Inflammatory macrophage treated with lipopolysaccharide for 1 hour (primary cell): ENCODE results near the gene CST5.
"Not testable (repeated sequence)": the region's sequence is repeated elsewhere in the genome, so short reads cannot be mapped to it uniquely, and the experiment has no call there.

Source experiments
- DNase-seq, 2 donors: peaks; one replicate each; pipeline ENCODE4 v3.0.0-alpha.2; 2020 to 2022

CST5 gene, protein sequence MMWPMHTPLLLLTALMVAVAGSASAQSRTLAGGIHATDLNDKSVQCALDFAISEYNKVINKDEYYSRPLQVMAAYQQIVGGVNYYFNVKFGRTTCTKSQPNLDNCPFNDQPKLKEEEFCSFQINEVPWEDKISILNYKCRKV

DNA sequence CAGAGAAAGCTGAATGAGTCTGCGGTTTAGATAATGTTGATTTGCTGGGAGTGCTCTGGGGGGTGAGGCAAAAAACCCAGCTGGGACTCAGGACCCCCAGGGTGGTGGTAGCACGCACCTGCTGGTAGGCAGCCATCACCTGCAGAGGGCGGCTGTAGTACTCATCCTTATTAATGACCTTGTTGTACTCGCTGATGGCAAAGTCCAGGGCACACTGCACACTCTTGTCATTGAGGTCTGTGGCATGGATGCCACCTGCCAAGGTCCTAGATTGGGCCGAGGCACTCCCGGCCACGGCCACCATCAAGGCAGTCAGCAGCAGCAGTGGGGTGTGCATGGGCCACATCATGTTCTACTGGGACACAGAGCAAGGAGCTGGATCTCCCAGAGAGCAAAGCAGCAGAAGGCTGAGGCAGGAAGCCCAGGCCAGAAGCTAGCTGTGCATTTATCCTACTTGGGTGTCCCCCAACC, at the start of gene CST5:
Gene CST5 (minus strand): TSS at position 421 of the 471 bp plus-strand sequence. CDS start 72 bp downstream, at position 349.
- no peak for DNase-seq

DNA sequence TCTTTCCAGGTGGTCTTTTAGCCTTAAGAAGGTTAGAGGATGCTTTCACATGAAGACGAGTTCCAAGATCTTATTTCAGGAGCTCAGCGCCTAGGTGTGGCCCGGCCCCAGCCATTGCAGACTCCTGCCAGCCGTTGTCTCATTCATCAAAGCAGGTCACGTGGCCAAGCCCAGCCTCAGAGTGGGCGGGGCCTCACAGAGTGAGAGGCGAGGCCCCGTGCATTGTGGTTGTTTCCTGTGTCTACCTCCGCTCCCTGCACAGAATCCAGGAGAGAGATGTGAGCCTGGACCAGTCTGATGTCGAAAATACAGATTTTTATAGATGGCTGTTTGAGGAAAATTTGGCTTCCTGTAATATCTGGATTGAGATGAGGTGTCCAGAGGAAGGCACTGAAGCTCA, 49.2 kb upstream of the CST5 start:
- DNase-seq, result no peak

DNA sequence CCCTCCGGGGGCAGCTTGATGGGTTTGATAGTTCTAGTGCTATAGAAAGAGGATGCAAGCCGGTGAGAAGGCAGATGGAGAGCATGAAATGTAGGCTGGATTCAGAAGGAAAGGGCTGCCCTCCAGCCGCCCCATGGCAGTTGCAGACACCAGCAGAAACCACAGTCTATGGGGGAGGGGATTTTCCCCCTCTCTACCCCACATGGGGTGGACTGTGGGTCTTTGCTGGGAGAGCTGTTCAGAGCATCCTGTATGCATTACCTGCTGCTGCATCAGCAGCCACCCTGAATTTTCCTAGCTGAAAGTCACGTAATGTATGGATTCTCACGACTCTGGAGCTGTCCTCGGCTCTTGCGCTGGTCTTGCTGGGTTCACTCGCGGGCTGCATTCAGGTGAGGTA, 48.8 kb upstream of the CST5 start:
- DNase-seq, result no peak

DNA sequence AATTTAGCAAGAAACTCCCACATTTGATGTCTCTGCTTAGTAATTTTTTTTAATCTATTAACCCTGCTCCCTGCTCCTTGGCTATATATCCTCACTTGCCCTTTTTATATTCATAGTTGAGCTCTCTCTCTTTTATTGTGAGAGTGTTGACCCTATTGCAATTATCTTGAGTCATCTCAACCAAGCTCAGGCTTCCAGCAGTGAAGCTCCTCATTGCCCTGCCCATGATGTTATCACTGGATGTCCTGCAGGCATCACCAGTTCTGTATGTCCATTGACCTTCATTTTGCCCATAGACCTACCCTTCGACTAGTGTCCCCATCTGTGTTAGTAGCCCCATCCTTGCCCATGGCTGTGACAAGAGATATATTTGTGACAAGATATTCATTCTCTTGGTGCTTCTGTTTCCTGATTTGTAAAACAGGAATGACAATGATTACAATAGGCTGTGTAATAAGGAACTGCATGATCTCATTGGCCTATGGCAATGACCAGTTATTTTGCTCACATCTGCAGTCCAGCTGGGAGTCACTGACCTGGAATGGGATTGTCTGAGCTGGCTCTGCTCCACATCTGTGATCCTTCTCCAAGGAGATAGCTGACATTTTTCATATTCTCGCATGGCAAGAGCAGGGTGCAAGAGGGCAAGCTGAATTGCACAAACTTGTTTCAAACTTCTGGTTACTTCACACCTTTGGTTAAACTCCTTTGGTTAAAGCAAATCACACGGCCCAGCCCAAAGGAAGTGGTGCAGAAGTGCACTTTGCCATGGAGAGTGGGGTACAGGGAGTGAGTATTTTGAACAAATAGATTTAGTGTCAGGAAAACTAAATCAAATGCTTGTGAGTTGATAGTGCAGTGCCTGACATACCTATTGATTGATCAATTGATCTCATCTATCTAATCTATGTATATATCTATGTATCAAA, 47.7 kb upstream of the CST5 start:
- no peak for DNase-seq

DNA sequence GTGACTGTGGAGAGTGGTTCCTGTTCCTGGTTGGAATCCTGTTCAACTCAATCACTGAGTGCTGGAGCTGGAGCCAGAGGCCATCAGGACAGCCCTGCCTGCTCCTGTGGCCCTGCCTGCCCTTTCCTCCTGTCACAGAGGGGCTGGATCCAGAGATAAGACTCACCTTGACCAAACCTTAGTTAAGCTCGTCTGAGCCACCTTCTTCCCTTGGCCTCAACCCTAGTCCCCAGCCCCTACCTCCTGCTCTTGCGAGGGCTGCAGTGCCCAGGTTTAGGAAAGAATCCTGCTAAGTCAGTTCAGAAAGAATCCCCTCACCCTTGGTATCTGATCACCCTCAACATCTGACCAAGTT, 47.0 kb upstream of the CST5 start:
- DNase-seq, result no peak

DNA sequence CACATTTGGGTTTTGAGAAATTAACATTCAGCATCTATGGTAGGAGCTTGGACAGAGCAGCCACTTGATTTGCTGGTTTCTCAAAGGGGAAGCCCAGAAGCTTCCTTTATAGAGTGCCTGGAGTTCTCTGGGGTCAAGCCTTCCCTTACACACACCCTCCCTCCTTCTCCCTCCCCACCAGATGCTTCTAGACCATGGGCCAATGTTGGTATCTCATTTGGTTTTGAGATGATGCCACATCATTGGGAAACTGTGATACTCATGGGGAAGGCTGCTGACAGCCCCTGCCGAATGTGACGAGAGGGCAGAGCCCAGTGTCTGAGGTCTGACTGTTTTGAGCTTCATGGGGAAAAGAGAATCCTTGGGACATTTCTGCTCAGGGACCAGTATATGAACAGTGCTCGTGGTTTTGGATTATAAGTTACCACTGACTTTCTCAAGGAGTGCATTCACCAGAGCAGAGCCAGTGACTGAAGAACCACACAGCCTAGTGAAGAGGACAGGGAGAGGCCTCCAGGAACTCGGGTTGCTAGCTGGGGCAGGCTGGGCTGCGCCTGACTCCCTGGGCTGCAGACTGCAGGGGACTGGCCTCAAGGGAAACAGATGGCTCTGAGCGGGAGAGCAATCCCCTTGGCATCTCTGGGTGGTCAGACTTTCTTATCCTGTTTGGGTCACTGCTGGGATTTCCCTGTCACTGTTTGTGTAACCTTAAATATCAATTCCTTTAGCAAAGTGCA, 46.4 kb upstream of the CST5 start:
- no peak for DNase-seq

DNA sequence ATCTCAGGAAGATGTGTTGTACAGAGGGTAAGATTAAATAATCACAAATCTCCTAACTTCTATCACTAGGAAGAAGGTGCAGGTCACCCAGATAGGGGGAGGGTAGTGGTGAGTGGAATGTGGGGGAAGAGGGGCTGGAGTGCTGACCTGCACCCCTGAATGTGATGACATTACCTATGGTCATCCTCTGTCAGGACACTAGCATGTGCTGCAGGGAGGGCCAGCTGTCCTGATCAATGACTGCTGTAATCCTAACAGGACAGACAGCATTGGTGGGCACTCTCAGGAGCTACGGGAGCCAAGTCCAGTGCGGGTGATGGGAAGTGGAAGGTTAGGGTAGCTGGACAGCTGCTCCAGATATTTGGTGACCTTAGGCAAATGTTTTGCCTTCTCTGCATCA, 45.2 kb upstream of the CST5 start:
- DNase-seq, result no peak

DNA sequence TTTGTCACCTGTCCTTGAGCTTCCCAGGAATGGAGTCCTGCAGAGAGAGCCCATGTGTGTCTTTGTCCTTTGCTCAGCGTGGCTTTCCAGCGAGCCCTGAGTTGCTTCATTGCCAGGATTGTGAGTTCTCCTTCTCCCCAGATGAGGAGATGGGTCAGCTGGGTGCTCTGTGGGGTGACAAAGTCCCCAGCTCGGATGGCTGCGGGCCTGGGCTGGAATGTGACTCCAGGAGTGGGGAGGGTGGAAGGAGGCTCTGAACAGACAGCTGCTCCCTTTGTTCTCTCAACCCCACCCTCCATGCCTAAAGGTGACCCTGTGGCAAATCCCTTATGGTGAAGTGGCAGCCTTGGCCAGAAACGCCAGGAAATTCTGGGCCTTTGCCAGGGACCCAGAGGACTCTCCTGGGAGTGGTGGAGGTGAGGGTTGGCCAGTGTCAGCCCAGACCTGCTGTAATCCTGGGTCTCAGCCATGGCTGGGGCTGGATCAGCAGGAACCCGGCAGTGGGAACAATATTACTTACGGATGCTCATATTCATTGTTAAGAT, 44.4 kb upstream of the CST5 start:
- no peak for DNase-seq

DNA sequence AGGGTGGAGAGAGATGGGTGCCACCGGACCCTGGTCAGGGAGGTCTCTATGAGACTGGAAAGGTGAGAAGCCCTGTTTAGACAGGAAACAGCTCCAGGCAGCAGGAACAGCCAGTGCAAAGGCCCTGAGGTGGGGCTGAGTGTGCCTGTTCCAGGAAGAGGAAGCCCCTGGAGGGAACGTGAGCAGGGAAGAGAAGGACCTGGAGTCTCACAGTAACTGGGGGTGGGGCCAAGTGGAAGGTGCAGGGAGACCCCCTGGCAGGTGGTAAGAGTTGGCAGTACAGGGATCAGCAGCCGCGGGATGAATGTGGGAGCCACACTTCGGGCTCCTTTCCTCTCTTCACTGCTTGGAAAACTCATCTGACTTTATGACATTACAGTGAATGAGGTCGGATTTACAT, 43.8 kb upstream of the CST5 start:
- DNase-seq, result no peak

DNA sequence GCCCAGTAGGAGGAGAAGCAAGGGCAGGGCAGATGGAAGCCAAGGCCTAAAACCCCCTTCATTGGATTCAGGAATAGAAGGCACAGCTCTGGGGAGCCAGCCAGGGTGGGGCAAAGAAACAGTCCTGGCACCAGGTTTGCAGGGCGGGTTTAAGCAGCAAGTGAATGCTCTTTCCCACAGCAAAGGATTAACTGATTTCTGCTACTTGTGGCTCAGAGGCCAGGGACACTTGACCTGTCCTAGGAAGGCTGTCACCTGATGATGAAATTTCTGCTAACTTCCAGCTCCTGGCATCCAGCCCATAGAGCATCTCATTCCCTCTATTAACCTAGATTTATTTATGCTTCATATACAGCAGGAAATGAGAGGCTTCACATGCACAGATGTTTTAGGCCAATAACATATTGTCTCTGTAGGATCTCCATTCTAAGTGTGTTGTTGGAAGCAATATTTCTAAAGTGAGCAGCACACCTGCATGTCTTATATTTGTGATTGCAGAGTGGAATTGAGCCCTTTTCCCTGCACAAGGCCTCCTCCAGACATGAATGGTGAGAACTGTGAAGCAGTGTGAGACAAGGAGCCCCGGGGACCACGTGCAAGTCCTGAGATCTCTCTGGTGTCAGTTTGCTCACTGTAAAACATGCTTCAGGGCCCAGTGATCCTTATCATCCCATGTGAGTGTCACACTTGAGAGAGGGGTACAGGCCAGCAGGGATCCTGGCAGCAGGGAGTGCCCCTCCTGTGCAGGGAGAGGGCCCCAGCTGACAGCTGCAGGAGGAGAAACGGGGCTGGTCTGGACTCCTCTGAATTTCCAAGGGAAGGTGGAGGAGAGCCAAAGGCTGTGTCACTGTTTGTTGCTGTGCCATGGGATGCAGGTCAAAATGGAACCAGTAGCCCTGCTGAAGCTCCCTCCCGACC, 41.1 kb upstream of the CST5 start:
- no peak for DNase-seq

DNA sequence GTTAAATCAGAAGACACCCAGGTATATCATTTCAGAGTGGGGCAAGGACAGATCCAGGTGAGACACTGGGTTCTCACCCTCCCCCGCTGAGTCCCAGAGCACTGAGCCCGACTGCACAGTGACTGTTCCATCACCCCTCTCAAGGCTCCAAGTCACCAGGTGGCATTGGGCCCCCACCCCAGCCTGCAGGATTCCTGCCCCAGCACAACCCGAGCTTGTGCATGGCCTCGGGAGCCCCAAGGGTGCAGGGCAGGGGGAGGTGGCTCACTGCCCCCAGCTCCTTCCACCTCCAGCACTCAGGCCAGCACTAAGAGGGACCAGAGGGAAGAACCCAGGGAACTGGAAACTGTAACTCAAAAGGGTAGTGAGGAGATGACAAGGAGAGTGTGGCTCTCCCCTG, 39.3 kb upstream of the CST5 start:
- DNase-seq, result no peak

DNA sequence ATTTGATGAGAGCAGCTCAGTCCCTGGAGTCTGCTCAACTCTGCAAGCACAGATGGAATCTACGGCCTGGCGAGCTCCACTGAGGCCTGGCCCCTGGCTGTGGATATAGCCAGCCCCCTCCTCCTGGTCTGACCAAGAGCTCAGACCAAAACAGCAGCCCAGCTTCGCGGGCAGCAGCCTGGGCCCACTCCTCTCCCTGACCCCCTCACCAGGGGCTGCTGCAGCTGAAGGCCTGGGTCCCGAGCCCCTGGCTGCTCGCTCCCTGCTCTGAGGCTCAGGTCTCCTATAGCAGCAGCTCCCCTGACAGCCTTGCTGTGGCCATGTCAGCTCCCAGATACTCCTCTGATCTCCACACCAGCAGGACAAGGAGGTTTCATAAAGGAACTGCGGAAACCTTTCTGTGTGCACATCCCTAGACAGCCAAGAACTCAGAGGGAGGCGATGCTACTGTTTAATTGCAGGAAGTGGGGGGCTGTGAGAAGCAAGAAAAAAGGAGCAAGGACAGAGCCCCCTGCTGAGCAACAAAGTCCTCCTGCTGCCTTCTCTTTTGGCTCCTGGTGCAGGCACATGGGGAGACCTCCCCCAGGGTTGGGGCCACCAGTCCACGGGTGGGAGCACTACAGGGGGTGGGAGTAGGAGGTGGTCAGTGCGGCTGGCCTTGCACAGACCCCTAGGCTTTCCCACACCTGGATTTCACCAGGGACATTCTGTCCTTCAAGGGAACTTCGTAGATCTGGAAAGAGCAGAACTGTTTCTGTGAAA, 38.7 kb upstream of the CST5 start:
- DNase-seq, result no peak

DNA sequence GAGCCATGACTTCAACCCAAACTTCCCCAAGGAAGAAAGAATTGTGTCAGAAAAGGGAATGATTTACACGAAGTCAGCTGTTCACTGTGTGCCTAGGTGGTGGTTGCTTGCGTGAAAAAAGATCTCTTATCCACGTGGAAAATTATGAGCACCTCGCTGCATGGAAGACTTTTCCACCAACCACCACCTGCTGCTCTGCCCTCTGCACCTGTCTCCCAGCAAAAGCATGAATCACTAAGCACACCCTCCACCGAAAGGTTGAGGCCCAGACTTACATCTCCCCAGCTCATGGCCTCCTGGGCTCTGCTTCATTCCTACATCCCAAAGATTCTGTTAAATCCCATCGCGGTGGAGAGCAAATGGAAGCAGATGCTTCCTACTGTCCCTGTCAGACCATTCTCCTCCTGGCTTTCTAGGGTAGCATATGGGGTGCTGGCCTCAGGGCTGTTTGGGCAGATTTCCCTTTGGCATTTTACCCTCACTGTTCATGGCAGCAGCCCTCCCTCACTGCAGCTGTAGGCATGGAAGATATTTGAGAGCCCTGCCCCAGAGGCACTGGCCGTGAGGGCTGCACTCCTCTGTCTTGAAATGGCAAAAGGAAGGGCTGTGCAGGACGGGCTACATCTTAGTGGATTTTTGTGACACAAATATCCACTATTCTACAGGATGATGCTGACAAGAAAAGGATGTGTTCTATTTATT, 37.6 kb upstream of the CST5 start:
- DNase-seq, result no peak

DNA sequence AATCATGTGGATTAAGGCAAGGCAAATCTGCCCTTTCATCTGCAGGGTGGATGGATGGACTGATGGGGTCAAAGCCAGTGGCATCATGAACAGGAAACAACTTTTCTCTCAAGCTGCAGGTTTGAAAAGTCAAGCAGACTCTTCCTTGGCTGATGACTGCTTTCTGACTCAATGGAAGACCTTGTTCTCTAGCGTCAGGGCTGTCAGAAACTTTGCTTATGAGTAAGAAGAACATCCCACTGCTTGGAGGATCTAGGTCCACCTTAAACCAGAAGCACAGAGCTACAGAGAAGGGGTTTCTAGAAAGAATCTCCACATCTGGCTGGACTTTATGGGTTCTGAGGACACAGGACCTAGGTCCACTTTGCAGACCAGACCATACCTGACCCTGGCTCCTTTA, 36.3 kb upstream of the CST5 start:
- no peak for DNase-seq

DNA sequence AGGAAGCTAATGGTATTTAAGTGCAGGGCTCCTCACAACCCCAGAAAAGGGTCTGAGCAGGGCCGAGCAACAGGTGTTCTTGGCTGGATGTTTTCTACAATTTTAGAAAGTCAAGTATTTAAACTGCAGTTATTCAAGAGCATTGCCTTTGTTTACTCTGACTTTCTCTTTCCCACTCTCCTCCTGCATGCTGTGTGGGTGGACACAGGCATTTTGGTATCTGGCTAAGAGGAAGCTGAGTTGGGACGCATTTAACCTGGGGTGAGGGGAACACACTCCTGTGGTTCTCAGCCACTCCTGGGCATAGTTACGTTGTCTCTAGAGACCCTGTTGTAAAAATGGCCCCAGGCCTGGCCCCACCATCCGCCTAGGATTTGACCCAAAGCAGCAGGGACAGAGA, 34.9 kb upstream of the CST5 start:
- not testable (repeated sequence) for DNase-seq

DNA sequence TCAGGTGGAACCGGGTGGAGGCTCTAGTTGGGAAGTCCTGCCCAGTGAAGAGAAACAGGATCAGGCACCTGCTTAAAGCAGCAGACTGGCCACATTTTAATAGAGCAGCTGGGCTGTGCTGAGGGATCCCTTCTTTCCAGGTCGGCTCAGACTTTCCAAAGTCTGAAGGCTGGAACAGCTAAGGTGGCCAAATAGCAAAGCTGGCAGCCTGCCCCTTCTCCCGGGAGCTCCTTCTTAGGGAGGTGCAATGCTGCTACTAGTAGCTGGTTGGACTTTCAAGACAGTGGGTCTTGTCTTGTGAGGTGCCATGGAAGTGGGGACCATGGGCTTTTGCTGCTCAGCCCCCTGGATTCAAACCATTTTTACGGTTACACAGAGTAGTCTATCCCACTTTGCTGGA, 30.7 kb upstream of the CST5 start:
- no peak for DNase-seq

DNA sequence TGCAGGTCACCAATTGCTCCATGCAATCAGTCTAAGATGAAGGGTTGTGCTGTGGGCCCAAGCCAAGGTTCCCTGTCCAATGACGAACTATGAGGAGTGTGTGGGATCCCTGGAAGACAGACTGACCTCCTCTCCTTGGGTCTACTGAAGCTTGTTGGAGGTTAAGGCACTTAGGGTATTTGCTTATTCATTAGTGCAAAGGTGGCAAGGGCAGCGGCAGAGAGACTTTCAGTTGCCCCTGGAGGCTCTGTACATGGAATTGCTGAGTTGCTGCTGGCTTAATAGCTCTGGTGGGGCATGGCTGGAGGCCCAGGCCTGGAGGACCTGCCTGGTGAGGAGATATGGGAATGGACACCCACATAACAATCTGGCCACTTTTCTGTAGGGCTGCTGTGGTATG, 29.8 kb upstream of the CST5 start:
- DNase-seq, result no peak

DNA sequence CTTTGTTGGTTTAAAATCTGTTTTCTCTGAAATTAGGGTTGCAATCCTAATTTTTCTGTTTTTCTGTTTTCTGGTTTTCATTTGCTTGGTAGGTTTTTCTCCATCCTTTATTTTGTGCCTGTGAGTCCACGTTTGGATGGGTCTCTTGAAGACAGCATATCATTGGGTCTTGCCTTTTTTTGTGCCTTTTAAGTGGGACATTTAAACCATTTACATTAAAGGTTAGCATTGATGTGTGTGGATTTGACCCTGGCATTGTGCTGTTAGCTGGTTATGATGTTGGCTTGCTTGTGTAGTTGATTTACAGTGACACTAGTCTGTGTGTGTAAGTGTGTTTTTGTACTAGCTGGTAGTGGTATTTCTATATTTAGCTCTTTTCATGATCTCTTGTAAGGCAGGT, 28.0 kb upstream of the CST5 start:
- DNase-seq, result no peak

DNA sequence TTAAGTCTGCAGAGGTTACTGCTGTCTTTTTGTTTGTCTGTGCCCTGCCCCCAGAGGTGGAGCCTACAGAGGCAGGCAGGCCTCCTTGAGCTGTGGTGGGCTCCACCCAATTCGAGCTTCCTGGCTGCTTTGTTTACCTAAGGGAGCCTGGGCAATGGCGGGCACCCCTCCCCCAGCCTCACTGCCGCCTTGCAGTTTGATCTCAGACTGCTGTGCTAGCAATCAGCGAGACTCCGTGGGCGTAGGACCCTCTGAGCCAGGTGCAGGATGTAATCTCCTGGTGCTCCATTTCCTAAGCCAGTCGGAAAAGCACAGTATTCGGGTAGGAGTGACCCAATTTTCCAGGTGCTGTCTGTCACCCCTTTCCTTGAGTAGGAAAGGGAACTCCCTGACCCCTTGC, 22.8 kb upstream of the CST5 start:
- not testable (repeated sequence) for DNase-seq

DNA sequence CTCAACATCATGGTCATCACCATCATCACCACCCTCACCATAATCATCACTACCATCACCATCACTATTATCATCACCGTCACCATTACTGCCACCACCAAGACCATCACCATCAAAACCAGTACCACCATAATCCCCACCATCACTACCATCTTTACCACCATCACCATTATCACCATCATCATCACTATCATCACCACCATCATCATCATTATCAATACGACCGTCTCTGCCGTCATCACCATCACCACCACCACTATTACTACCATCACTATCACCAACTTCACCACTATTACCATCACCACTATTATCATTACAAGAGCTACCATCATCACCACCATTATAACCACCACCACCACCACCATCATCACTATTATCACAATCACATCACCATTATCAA, 11.3 kb upstream of the CST5 start:
- DNase-seq, result not testable (repeated sequence)

DNA sequence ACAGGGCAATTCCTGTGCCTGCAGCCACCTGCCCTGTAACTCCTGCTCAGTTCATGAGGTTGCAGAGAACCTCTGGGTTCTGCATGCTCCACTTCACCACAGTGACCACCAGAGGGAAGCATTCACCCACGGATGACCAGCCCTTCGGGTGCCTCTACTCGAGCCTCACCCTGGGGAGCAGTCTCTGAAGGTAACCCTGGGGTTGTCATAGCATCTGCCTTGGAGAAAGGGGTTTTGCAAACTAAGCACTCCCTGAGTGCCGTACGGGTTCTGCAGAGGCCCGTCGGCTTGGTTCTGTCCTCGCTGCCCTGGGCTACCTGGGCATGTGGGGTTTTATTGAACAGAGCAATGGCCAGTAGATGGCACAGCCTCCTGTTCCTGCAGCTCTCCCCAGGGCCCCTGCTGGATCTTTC, 10.2 kb upstream of the CST5 start:
- peak; percentile 10 to 48 for DNase-seq
